Heart right ventricle (tissue), 16 donors: ENCODE results near the gene CALML5. TPM values are rescaled to one million over a fixed set of nuclear protein-coding genes. Genes with fewer than 3 reads are reported as not detected.

ENCODE experiments used
- ATAC-seq, 8 donors: fragments of 200-7000 bp; cut with Tn5 transposase; one replicate each; pipeline ENCODE4 v1.9.1; 2020; ENCODE audit warnings: mild to moderate bottlenecking in 8 of 8, moderate library complexity in 8 of 8, moderate number of reproducible peaks in 1 of 8
- DNase-seq, 2 donors: peaks; one replicate each; pipeline ENCODE4 v3.0.0-alpha.2; 2020
- H3K27ac ChIP-seq, 10 donors: fragments of 200-600 bp; sonication (generic) in 2 of 10; one replicate each; pipeline versions ENCODE4 v1.5.0 to v1.8.0; 2020 to 2022; ENCODE audit warnings: mild to moderate bottlenecking in 3 of 10
- H3K27me3 ChIP-seq, 7 donors: fragments of 200-600 bp; one replicate each; pipeline ENCODE4 v1.8.0; 2021 to 2022; ENCODE audit warnings: mild to moderate bottlenecking in 2 of 7
- H3K36me3 ChIP-seq, 9 donors: fragments of 200-600 bp; sonication (generic) in 1 of 9; one replicate each; pipeline versions ENCODE4 v1.5.0 to v1.8.0; 2020 to 2022; ENCODE audit warnings: mild to moderate bottlenecking in 2 of 9
- H3K4me1 ChIP-seq, 9 donors: fragments of 200-600 bp; sonication (generic) in 1 of 9; one replicate each; pipeline versions ENCODE4 v1.5.0 to v1.8.0; 2020 to 2022; ENCODE audit warnings: mild to moderate bottlenecking in 4 of 9
- H3K4me3 ChIP-seq, 10 donors: fragments of 200-600 bp; sonication (generic) in 2 of 10; one replicate each; pipeline versions ENCODE4 v1.5.0 to v1.8.0; 2020 to 2022; ENCODE audit warnings: mild to moderate bottlenecking in 7 of 10, moderate library complexity in 2 of 10
- H3K9me3 ChIP-seq, 11 donors: fragments of 200-600 bp in 10 of 11; sonication (generic) in 2 of 11; one replicate each; pipeline versions ENCODE4 v1.5.0 to v1.8.0; 2013 to 2022; ENCODE audit warnings: mild to moderate bottlenecking in 2 of 11, control low read depth in 1 of 11, moderate library complexity in 1 of 11
- CTCF ChIP-seq, 9 donors: fragments of 200-600 bp; sonication (generic) in 2 of 9; IDR thresholded peaks; one replicate each; pipeline versions ENCODE4 v1.5.0 to v1.8.0; 2021 to 2022; ENCODE audit warnings: antibody characterized with exemption in 9 of 9, mild to moderate bottlenecking in 5 of 9, moderate library complexity in 1 of 9
- WGBS, 2 donors: extraction: QIAGEN DNeasy Blood & Tissue Kit; methylation state at CpG; one replicate each; pipeline ENCODE4 v1.1.7; 2013; ENCODE audit warnings: inconsistent platforms in 1 of 2; 5-methylcytosine and 5-hydroxymethylcytosine counted together
- intact Hi-C, 10 donors: fragments of 100-400 bp; cut with DNase I; formaldehyde crosslinking; loops; one replicate each; pipeline versions ENCODE4 v1.11.1 to v1.14.2; 2022
- polyA plus RNA-seq, 2 donors: library from polyadenylated mRNA; stranded (reverse); fragments of 200-250 nt; gene quantifications; one replicate each; pipeline ENCODE4 v1.2.3, GENCODE V29; 2013
- total RNA-seq, 10 donors: library from RNA; stranded (reverse); fragmentation: NEBNext Ultra II Directional in 3 of 10; extraction: Animal tissue kit (Norgen Biotek cat#: 25700) in 3 of 10; gene quantifications; one replicate each; pipeline versions ENCODE4 v1.2.1 to v1.2.4, GENCODE V29; 2021 to 2023
- donor health status: Arrhythmogenic right ventricular cardiomyopathy.
- donor health status: ischemic (EF 13 %, LVEDD 7.1; RV severe dilation, severe dysfunction).
- donor health status: healthy with polysubstance abuse.
- donor health status: DM: no; HTN: yes; CAD: no.
- donor health status: DM: no; HTN: no; CAD: no.
- donor health status: ischemic (EF 25% LVEDD 6.9; RV normal size, moderate dysfunction).
- donor health status: ischemic (EF 25% LVEDD 5.7; RV mildly dilated, moderate dysfunction).
- donor health status: healthy.
- donor health status: DM: yes; HTN: yes; CAD: no.
- donor health status: Ischemic cardiomyopathy.
- donor health status: ischemic (EF 35%, LVEDD 5.7; RV mildly dilated, moderate dysfunction).
- donor health status: nonischemic (EF 11% LVEDD 7.7; RV severe dilation, severe dysfunction).
- donor health status: DM: yes; HTN: yes; CAD: no.
- donor health status: PGD.
- donor health status: ischemic (EF 29% LVEDD 5.4; RV normal size, mild dysfunction).
- donor health status: nonischemic (EF 23%, LVEDD 6.1; RV moderate dilation, normal function).

The CALML5 gene
- total and polyA plus RNA-seq, 12 donors = not detected

- Histone ChIP-seq H3K4me3 (no peak overlapping the region), H3K27ac (no peak overlapping the region), H3K36me3 (peaks cover 0 to 74% (median 48%) of the 10 kb centered on the region in 9 donors), H3K9me3 (no peaks in the 10 kb centered on the region), H3K4me1 (peaks cover 0 to 12% (median 0%) of the 10 kb centered on the region in 9 donors), H3K27me3 (no peaks in the 10 kb centered on the region)
- DNase-seq = no peak
- no peak for ATAC-seq
- 92% methylated on average over 13 of the region's 13 CpGs for WGBS, 2 donors
- TF ChIP-seq CTCF (IDR thresholded peaks at IDR 0.05) = no peak
- intact Hi-C loops = loop anchor here in 1 of 10 donors (5.0 kb wide), 1 partner anchor 83 kb away; no protein-coding TSS in a partner anchor
Measured at GRCh38 chr10:5453749-5454489, 45.5 kb downstream of the CALML5 start.

GRCh38 chr10:5450605-5451384 is 48.6 kb downstream of the CALML5 start:
- Histone ChIP-seq H3K36me3 (peaks cover 0 to 43% (median 28%) of the 10 kb centered on the region in 9 donors), H3K4me1 (peaks cover 0 to 39% (median 7%) of the 10 kb centered on the region in 9 donors), H3K27me3 (no peaks in the 10 kb centered on the region), H3K9me3 (no peaks in the 10 kb centered on the region), H3K4me3 (peak overlapping the region in 2 of 10 donors; percentile 2 to 15), H3K27ac (no peak overlapping the region)
- WGBS, 2 donors = 87% methylated on average over 4 of the region's 4 CpGs
- DNase-seq = no peak
- intact Hi-C loops = loop anchor here in 1 of 10 donors (5.0 kb wide), 1 partner anchor 87 kb away; no protein-coding TSS in a partner anchor
- no peak for ATAC-seq
- TF ChIP-seq CTCF (IDR thresholded peaks at IDR 0.05) = no peak

- peak overlapping the region in 7 of 10 donors; percentile 1 to 77 (median 31) for H3K27ac ChIP-seq
- peak in 5 of 8 donors; percentile 32 to 73 (median 52) for ATAC-seq
- peak overlapping the region in 7 of 10 donors; percentile 43 to 64 (median 58) for H3K4me3 ChIP-seq
- no peaks in the 10 kb centered on the region for H3K27me3 ChIP-seq
- DNase-seq = no peak
- intact Hi-C loops = loop anchor here in 6 of 10 donors (5.0 to 10.0 kb wide), 4 partner anchors 87 to 425 kb away; no protein-coding TSS in a partner anchor
- 43 to 56% methylated on average over 8 of the region's 8 CpGs for WGBS, 2 donors
- TF ChIP-seq CTCF (IDR thresholded peaks at IDR 0.05) = peak in 1 of 9 donors; percentile 5
- no peaks in the 10 kb centered on the region for H3K9me3 ChIP-seq
- H3K36me3 ChIP-seq = peaks cover 0 to 34% (median 20%) of the 10 kb centered on the region in 9 donors
- peaks cover 0 to 43% (median 7%) of the 10 kb centered on the region in 9 donors for H3K4me1 ChIP-seq
Measured at GRCh38 chr10:5449823-5450222, 49.5 kb downstream of the CALML5 start.

GRCh38 chr10:5449227-5449626 is 50.1 kb downstream of the CALML5 start:
- Histone ChIP-seq H3K27me3 (no peaks in the 10 kb centered on the region), H3K4me1 (peaks cover 0 to 43% (median 7%) of the 10 kb centered on the region in 9 donors), H3K9me3 (no peaks in the 10 kb centered on the region), H3K36me3 (peaks cover 0 to 28% (median 14%) of the 10 kb centered on the region in 9 donors), H3K4me3 (peak overlapping the region in 8 of 10 donors; percentile 10 to 64 (median 57)), H3K27ac (peak overlapping the region in 7 of 10 donors; percentile 1 to 77 (median 31))
- ATAC-seq = no peak
- intact Hi-C loops = loop anchor here in 5 of 10 donors (5.0 to 10.0 kb wide), 4 partner anchors 88 to 426 kb away; no protein-coding TSS in a partner anchor
- DNase-seq = no peak
- WGBS, 2 donors = 61 to 62% methylated on average over 2 of the region's 2 CpGs
- TF ChIP-seq CTCF (IDR thresholded peaks at IDR 0.05) = no peak
